GM21723 (cell line): Measurements from ENCODE around the gene ZBED2.
"Not testable (repeated sequence)": the region's sequence is repeated elsewhere in the genome, so short reads cannot be mapped to it uniquely, and the experiment has no call there.

Source experiments
- ATAC-seq: cut with Tn5 transposase; IDR thresholded peaks from one replicate; pipeline ENCODE4 v1.9.1; 2021; ENCODE audit warnings: mild to moderate bottlenecking, moderate library complexity; ENCODE audit not compliant: unreplicated experiment

ZBED2 gene

GRCh38 chr3:111577113-111577512 is 18.0 kb downstream of the ZBED2 start:
- no peak for ATAC-seq

DNA sequence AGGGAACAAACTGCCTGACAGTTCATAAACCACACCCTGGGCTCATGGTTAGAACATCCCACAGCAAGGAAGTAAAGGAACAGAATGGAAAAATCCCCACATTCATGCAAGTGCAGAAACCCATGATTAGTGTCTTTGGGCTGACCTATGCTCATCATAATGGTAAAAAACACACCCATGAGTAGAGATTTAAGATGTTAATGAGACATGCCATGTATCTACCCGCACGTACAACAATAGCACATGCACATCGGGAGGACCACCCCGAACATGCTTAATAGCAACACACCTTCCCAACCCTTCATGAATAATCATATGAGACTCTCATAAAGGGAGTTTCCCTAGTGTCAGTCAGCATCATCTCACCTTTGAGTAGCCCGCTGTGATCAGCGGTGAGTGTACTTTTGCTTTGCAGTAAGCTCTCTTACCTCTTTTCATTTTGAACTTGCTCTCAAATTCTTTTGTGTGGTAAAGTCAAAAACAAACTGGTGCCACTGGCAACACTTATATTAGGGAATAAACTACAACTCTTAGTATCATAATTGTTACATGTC is 23.2 kb downstream of the ZBED2 start:
- no peak for ATAC-seq

DNA sequence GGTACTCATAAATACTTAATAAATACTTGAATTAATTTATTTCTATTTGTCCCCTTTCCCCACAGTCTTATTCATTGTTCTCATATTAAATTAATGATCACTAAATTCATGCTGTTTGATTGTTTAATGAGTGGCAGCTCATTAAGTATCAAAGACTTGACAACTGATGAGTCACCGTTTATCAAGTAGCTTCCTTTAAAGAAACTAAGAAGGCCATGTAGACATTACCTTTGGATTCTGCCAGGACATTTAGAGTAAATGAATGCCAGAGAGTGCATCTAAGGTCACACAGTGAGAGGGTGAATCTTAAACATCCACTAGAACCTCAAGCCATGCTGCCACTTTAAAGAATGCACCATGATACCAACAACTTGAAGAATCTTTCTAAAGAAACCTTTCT is 23.9 kb downstream of the ZBED2 start:
- no peak for ATAC-seq

DNA sequence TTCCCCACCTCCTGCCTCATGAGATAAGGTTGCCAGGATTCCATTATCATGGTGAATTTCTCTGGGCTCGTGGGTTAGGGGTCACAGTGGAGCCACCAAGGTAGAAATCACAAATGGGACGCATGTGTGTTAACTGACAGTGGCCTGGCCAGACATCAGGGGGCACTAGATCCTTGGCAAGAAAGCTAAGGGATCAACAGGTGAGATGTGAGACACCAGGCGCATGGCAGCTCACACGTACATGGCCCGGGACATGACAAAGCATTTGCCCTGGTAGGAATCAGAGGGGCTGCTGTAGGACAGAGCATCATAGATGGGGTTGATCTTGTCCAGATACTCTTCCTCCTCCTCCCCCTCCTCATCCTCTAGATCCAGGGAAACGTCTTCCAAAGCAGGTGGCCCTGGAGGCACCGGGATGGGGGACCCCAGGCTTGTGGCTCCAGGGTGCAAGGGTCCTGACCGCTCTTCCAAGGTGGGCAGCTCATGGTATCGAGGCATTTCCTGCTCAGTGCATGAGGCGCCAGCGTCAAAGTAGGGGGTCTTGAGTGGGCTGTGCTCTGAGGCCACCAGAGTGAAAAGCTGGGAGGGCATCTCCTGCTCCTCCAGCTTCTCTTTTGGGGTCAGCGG is 24.6 kb downstream of the ZBED2 start:
- no peak for ATAC-seq

DNA sequence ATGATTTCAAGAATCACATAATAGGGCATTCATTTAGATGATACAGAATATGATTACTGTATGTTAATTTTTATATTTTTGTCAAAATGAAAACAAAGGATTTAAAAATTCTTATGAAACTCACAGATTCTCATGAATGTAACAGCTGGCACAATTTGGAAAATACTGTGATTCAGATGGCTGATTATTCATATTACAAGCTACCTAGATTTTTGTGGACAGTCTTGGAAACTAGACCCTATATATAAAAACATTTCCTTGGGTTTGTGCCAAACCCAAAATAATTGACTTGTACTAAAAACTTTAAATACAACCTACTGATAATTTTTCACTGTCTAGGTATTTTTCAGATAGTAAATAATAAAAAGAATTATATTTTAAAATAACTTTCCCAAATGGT is 26.2 kb downstream of the ZBED2 start:
- no peak for ATAC-seq

DNA sequence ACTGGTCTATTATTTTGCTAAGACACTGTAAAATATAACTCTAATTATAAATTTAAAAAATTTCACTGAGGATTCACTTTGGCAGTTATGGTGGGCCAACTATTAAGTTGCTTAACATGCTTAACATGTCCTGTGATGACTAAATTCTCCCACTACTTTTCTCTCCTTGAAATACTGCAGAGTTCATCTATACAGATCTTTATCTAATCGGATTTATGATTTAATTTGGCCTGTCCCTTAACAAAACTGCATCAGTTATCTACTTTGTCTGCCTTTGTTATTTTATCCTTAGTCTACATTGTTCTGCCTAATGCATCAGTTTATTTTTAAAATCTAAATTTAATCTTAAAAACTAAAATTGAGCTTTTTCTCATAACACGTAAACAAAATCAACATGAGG is 26.8 kb downstream of the ZBED2 start:
- ATAC-seq, result no peak

GRCh38 chr3:111566844-111567243 is 28.3 kb downstream of the ZBED2 start:
- ATAC-seq, result no peak

GRCh38 chr3:111561902-111562301 is 33.2 kb downstream of the ZBED2 start:
- not testable (repeated sequence) for ATAC-seq

- no peak for ATAC-seq
These were observed 46.4 kb downstream of the ZBED2 start for GRCh38 chr3:111548756-111549155.

DNA sequence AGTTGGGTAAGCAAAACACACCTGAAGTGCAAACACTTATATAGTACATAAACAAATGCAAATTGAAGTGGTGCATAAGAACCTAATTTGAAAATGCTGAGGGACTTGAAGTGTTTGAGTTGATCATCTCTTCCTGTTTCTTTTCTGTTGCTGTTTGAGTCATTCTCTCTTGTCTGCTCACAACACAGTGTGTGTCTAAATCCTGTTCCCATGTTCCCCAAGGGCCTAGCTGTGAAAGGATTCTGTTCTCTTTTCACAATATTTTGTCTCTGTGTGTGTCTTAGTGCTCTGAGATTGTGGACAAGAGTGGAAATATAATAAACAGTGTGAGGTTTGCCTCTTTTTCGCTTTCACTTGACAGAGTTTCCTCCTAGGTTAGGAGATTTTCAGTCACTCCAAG is 47.1 kb downstream of the ZBED2 start:
- peak; percentile 73 for ATAC-seq

GRCh38 chr3:111547631-111548030 is 47.5 kb downstream of the ZBED2 start:
- ATAC-seq, result peak; percentile 86

DNA sequence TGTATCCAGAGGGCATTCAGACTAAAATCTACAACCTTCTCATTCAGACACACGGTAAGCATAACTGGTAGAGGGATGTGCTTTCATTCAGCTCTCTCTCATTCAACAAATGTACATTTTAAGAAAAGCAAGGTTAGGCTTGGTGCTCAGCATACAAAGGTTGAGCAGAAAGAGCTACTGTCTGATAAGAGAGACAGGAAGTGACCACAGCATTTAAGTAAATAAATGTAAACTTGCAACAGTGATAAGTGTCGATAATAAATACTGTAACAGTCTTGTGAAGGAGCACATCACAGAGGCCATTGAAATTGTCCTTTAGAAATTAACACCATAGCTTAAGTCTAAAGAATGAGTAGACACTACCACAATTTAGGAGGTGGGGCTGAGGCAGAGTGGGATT is 49.8 kb downstream of the ZBED2 start:
- ATAC-seq, result no peak
